Uterus (tissue), 2 donors: ENCODE measurements around the gene OSBPL2.

Source experiments
- POLR2A ChIP-seq, 2 donors: fragments of 450-650 bp; IDR thresholded peaks; one replicate each; pipeline ENCODE4 v1.6.1; 2016; ENCODE audit warnings: antibody characterized with exemption in 2 of 2, mild to moderate bottlenecking in 1 of 2, moderate library complexity in 1 of 2
- TF ChIP-seq, protein P1 (sequence below), 4 experiments: fragments of 200-600 bp in 2 of 4; fragments of 450-650 bp in 2 of 4; sonication (generic) in 2 of 4; IDR thresholded peaks; one replicate each; pipeline ENCODE4 v1.5.1; 2016 to 2019; ENCODE audit warnings: antibody characterized with exemption in 4 of 4, mild to moderate bottlenecking in 2 of 4, moderate library complexity in 1 of 4

DNA sequence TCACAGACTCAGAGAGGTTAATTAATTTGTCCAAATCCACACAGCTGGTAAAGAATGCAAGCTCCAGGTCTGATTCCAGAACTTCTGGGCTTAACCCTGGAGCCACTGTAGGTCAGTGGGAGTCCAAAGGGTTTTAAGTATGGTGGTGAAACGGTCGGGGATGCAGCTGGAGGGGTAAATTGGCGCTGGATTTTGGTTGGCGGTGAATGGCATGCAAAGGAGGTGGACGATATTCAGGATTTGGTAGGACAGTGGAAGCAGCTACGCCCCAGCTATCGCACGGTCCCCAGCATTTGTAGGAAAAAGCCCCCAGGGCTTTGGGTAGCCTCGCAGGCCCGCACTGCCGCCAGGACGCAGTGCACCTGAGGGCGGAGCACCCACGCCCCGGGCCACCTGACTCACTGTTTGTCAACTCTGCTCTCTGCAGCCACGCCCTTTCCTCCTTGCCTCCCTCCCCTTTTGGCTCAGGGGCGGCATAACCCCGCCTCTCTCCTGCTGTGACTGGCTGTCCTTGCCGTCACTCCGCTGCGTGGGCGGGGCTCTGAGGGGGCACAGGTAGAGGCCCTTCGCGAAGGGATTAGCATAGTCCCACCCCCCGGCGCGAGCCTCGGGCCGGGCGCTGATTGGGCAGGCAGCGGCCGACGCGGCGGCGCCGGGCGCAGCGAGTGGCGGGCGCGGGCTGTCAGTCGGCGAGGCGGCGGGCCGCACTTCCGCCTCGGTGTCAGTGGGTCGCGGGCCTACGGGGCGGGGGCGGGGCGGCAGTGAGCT is at the start of gene OSBPL2:
- TF ChIP-seq, protein P1, sequence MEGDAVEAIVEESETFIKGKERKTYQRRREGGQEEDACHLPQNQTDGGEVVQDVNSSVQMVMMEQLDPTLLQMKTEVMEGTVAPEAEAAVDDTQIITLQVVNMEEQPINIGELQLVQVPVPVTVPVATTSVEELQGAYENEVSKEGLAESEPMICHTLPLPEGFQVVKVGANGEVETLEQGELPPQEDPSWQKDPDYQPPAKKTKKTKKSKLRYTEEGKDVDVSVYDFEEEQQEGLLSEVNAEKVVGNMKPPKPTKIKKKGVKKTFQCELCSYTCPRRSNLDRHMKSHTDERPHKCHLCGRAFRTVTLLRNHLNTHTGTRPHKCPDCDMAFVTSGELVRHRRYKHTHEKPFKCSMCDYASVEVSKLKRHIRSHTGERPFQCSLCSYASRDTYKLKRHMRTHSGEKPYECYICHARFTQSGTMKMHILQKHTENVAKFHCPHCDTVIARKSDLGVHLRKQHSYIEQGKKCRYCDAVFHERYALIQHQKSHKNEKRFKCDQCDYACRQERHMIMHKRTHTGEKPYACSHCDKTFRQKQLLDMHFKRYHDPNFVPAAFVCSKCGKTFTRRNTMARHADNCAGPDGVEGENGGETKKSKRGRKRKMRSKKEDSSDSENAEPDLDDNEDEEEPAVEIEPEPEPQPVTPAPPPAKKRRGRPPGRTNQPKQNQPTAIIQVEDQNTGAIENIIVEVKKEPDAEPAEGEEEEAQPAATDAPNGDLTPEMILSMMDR (IDR thresholded peaks at IDR 0.05), result no peak
- peak in 1 of 2 donors; percentile 44 for TF ChIP-seq POLR2A (IDR thresholded peaks at IDR 0.05)
